Uterus (tissue), 2 donors: Measurements from ENCODE around the gene POU2AF3.

ENCODE experiments used
- CTCF ChIP-seq, 4 experiments: fragments of 200-600 bp in 2 of 4; fragments of 450-650 bp in 2 of 4; sonication (generic) in 2 of 4; IDR thresholded peaks; one replicate each; pipeline ENCODE4 v1.5.1; 2016 to 2019; ENCODE audit warnings: antibody characterized with exemption in 4 of 4, mild to moderate bottlenecking in 2 of 4, moderate library complexity in 1 of 4
- POLR2A ChIP-seq, 2 donors: fragments of 450-650 bp; IDR thresholded peaks; one replicate each; pipeline ENCODE4 v1.6.1; 2016; ENCODE audit warnings: antibody characterized with exemption in 2 of 2, mild to moderate bottlenecking in 1 of 2, moderate library complexity in 1 of 2

GRCh38 chr11:111322534-111322933, 24.2 kb downstream of the POU2AF3 start:
- TF ChIP-seq CTCF (IDR thresholded peaks at IDR 0.05) (no peak), POLR2A (IDR thresholded peaks at IDR 0.05) (no peak)
